GM04503 (cell line): Measurements from ENCODE around the gene ACSL5.

Source experiments
- DNase-seq: peaks from one replicate; pipeline ENCODE4 v3.0.0-alpha.2; 2012; ENCODE audit warnings: low read depth

The ACSL5 gene

GRCh38 chr10:112373912-112374338, at the start of gene ACSL5:
TSS of gene ACSL5 (plus strand) at chr10:112374116. CDS start at chr10:112394947, 20,831 bp downstream.
- DNase-seq, result no peak

GRCh38 chr10:112327678-112328077, 46.2 kb upstream of the ACSL5 start:
- no peak for DNase-seq

- no peak for DNase-seq
Measured at GRCh38 chr10:112330162-112330561, 43.8 kb upstream of the ACSL5 start.

- DNase-seq, result no peak
Measured at GRCh38 chr10:112330607-112331160, 43.2 kb upstream of the ACSL5 start.

- no peak for DNase-seq
Measured at GRCh38 chr10:112332022-112332421, 41.9 kb upstream of the ACSL5 start.

- no peak for DNase-seq
Measured at GRCh38 chr10:112332509-112333228, 41.2 kb upstream of the ACSL5 start.

- no peak for DNase-seq
Measured at GRCh38 chr10:112333452-112333851, 40.5 kb upstream of the ACSL5 start.

- no peak for DNase-seq
Measured at GRCh38 chr10:112335111-112335867, 38.6 kb upstream of the ACSL5 start.

GRCh38 chr10:112335868-112336265, 38.0 kb upstream of the ACSL5 start:
- DNase-seq, result no peak

- no peak for DNase-seq
Measured at GRCh38 chr10:112336556-112337201, 37.2 kb upstream of the ACSL5 start.

- DNase-seq, result no peak
Measured at GRCh38 chr10:112338957-112339356, 35.0 kb upstream of the ACSL5 start.

- DNase-seq, result no peak
Measured at GRCh38 chr10:112340601-112341000, 33.3 kb upstream of the ACSL5 start.

- no peak for DNase-seq
Measured at GRCh38 chr10:112343056-112343806, 30.7 kb upstream of the ACSL5 start.

GRCh38 chr10:112344261-112344660, 29.7 kb upstream of the ACSL5 start:
- DNase-seq, result no peak

GRCh38 chr10:112345202-112345601, 28.7 kb upstream of the ACSL5 start:
- DNase-seq, result no peak

GRCh38 chr10:112345743-112346142, 28.2 kb upstream of the ACSL5 start:
- no peak for DNase-seq

- no peak for DNase-seq
Measured at GRCh38 chr10:112346774-112347173, 27.1 kb upstream of the ACSL5 start.

GRCh38 chr10:112347709-112348671, 25.9 kb upstream of the ACSL5 start:
- no peak for DNase-seq

GRCh38 chr10:112348759-112349158, 25.2 kb upstream of the ACSL5 start:
- no peak for DNase-seq

GRCh38 chr10:112349521-112350085, 24.3 kb upstream of the ACSL5 start:
- DNase-seq, result no peak
